ENCODE data around the gene FBXO28.

Gene FBXO28

GRCh38 chr1:224096773-224097172 lies 17.1 kb upstream of the FBXO28 start:
- FAIRE-seq: no peak

- FAIRE-seq: no peak
Observed at GRCh38 chr1:224098007-224098406, 15.9 kb upstream of the FBXO28 start.

- FAIRE-seq: no peak
Observed at GRCh38 chr1:224106568-224107281, 7.2 kb upstream of the FBXO28 start.

- FAIRE-seq: no peak
Observed at GRCh38 chr1:224107282-224107625, 6.7 kb upstream of the FBXO28 start.

GRCh38 chr1:224108991-224109390 lies 4.9 kb upstream of the FBXO28 start:
- no peak for FAIRE-seq

- FAIRE-seq: no peak
Observed at GRCh38 chr1:224109981-224110380, 3.9 kb upstream of the FBXO28 start.

GRCh38 chr1:224113005-224113404 lies 906 bp upstream of the FBXO28 start:
- FAIRE-seq: no peak

- peak; percentile 9 for FAIRE-seq
Observed at GRCh38 chr1:224113545-224113917, 380 bp upstream of the FBXO28 start.

GRCh38 chr1:224114787-224115175 lies 870 bp downstream of the FBXO28 start:
- FAIRE-seq: no peak

- peak; percentile 97 for FAIRE-seq
Observed at GRCh38 chr1:224116131-224116530, 2.2 kb downstream of the FBXO28 start.

GRCh38 chr1:224118688-224119087 lies 4.8 kb downstream of the FBXO28 start:
- FAIRE-seq: no peak

GRCh38 chr1:224123136-224123535 lies 9.2 kb downstream of the FBXO28 start:
- FAIRE-seq: no peak

- FAIRE-seq: no peak
Observed at GRCh38 chr1:224124220-224124619, 10.3 kb downstream of the FBXO28 start.

- peak; percentile 41 for FAIRE-seq
Observed at GRCh38 chr1:224127925-224128819, 14.3 kb downstream of the FBXO28 start.

- no peak for FAIRE-seq
Observed at GRCh38 chr1:224131253-224131652, 17.3 kb downstream of the FBXO28 start.

- FAIRE-seq: no peak
Observed at GRCh38 chr1:224132901-224133300, 19.0 kb downstream of the FBXO28 start.

- no peak for FAIRE-seq
Observed at GRCh38 chr1:224133741-224134299, 19.9 kb downstream of the FBXO28 start.

GRCh38 chr1:224137518-224137917 lies 23.6 kb downstream of the FBXO28 start:
- FAIRE-seq: no peak

- FAIRE-seq: no peak
Observed at GRCh38 chr1:224138198-224138597, 24.3 kb downstream of the FBXO28 start.

GRCh38 chr1:224141693-224142092 lies 27.8 kb downstream of the FBXO28 start:
- no peak for FAIRE-seq

- no peak for FAIRE-seq
Observed at GRCh38 chr1:224149709-224150108, 35.8 kb downstream of the FBXO28 start.

- no peak for FAIRE-seq
Observed at GRCh38 chr1:224151117-224151516, 37.2 kb downstream of the FBXO28 start.

GRCh38 chr1:224157316-224157715 lies 43.4 kb downstream of the FBXO28 start:
- FAIRE-seq: no peak

GRCh38 chr1:224159541-224159940 lies 45.6 kb downstream of the FBXO28 start:
- FAIRE-seq: no peak

All from islet of Langerhans (tissue), 1 donor.